A549 (cell line): ENCODE results near the gene CATSPERE. TPM values are rescaled to one million over a fixed set of nuclear protein-coding genes. Genes with fewer than 3 reads are reported as not detected.

Experiments
- ATAC-seq, 2 experiments: fragments of 200-7000 bp in 1 of 2; fragments of >200 bp in 1 of 2; cut with Nextera tagmentation in 1 of 2; cut with Tn5 transposase in 1 of 2; 3 replicates each; pipeline versions ENCODE4 v1.8.0 to v1.9.1; 2018 to 2020; ENCODE audit warnings: mild to moderate bottlenecking in 1 of 2, moderate library complexity in 1 of 2
- CTCF ChIA-PET: fragments of 300-600 bp; sonication (Branson Sonifier 250); formaldehyde crosslinking; extraction: SDS; loops from one replicate; lab custom pipeline; 2021; ENCODE audit warnings: antibody characterized with exemption, inconsistent platforms; lab: Yijun Ruan, JAX
- POLR2A ChIA-PET: fragments of 350-600 bp; formaldehyde crosslinking; extraction: SDS; loops from one replicate; lab custom pipeline; 2021; ENCODE audit warnings: antibody characterized with exemption, inconsistent platforms; lab: Yijun Ruan, JAX
- DNase-seq, 2 experiments: peaks; one replicate each; pipeline versions ENCODE4 v3.0.0 to v3.0.0-alpha.2; 2011 to 2016; ENCODE audit warnings: low read depth in 1 of 2, low spot score in 1 of 2
- FAIRE-seq: peaks from 2 replicates; lab custom pipeline; 2011; peaks lifted over from hg19 to GRCh38; lab: Jason Lieb, UNC
- H3K27ac ChIP-seq, 2 experiments: fragments of >200 bp; sonication (Bioruptor Twin); formaldehyde crosslinking; 3 replicates each; pipeline ENCODE4 v1.5.1; 2016 to 2017
- H3K4me1 ChIP-seq: fragments of >200 bp; sonication (Bioruptor Twin); formaldehyde crosslinking; 3 replicates; pipeline ENCODE4 v1.6.1; 2016
- H3K4me2 ChIP-seq: fragments of >200 bp; sonication (Bioruptor Twin); formaldehyde crosslinking; 3 replicates; pipeline ENCODE4 v1.6.1; 2016
- H3K4me3 ChIP-seq: fragments of >200 bp; sonication (Bioruptor Twin); formaldehyde crosslinking; 3 replicates; pipeline ENCODE4 v1.5.1; 2016
- H3K9me3 ChIP-seq: fragments of >200 bp; sonication (Bioruptor Twin); formaldehyde crosslinking; 3 replicates; pipeline ENCODE4 v1.6.1; 2016
- CBX2 ChIP-seq: fragments of 200-600 bp; sonication (generic); IDR thresholded peaks from 2 replicates; pipeline ENCODE4 v1.6.1; 2016; ENCODE audit warnings: low read depth, mild to moderate bottlenecking, borderline replicate concordance
- CTCF ChIP-seq: fragments of >200 bp; sonication (Bioruptor Twin); formaldehyde crosslinking; IDR thresholded peaks from 3 replicates; pipeline ENCODE4 v1.5.1; 2016
- EHF ChIP-seq: fragments of 250-450 bp; sonication (Bioruptor Pico); IDR thresholded peaks from 2 replicates; pipeline ENCODE4 v1.5.0; 2020; ENCODE audit warnings: mild to moderate bottlenecking
- FOSB ChIP-seq: fragments of 250-450 bp; sonication (Bioruptor Pico); IDR thresholded peaks from 2 replicates; pipeline ENCODE4 v1.5.0; 2020; ENCODE audit warnings: mild to moderate bottlenecking, moderate library complexity
- FOXS1 ChIP-seq: fragments of 250-450 bp; sonication (Bioruptor Pico); IDR thresholded peaks from 2 replicates; pipeline ENCODE4 v1.5.0; 2020; ENCODE audit warnings: mild to moderate bottlenecking, moderate library complexity
- HDAC2 ChIP-seq: fragments of 200-600 bp; sonication (generic); IDR thresholded peaks from 2 replicates; pipeline ENCODE4 v1.6.1; 2016
- HOXA7 ChIP-seq: fragments of 250-450 bp; sonication (Bioruptor Pico); IDR thresholded peaks from 2 replicates; pipeline ENCODE4 v1.5.0; 2020; ENCODE audit warnings: mild to moderate bottlenecking, moderate library complexity
- HOXB13 ChIP-seq: fragments of 250-450 bp; sonication (Bioruptor Pico); IDR thresholded peaks from 2 replicates; pipeline ENCODE4 v1.5.0; 2020; ENCODE audit warnings: low read depth, mild to moderate bottlenecking, moderate library complexity
- JUN ChIP-seq, 2 experiments: fragments of >200 bp; sonication (Bioruptor Twin); formaldehyde crosslinking; IDR thresholded peaks; 2 replicates in 1 of 2; 3 replicates in 1 of 2; pipeline ENCODE4 v1.6.1; 2016 to 2017
- JUNB ChIP-seq: fragments of >200 bp; sonication (Bioruptor Twin); formaldehyde crosslinking; IDR thresholded peaks from 2 replicates; pipeline ENCODE4 v1.6.1; 2016
- KDM1A ChIP-seq: fragments of 200-600 bp; sonication (generic); IDR thresholded peaks from 2 replicates; pipeline ENCODE4 v1.6.1; 2016; ENCODE audit warnings: low read depth, mild to moderate bottlenecking
- KDM5A ChIP-seq: fragments of 200-600 bp; sonication (generic); IDR thresholded peaks from 2 replicates; pipeline ENCODE4 v1.6.1; 2016; ENCODE audit warnings: antibody characterized with exemption, mild to moderate bottlenecking
- MAX ChIP-seq: IDR thresholded peaks from 2 replicates; pipeline ENCODE4 v1.6.1; 2012
- MAZ ChIP-seq: fragments of 150-350 bp; IDR thresholded peaks from 2 replicates; pipeline ENCODE4 v1.6.1; 2014; ENCODE audit warnings: antibody characterized with exemption, low read depth, low read length, borderline replicate concordance
- NFE2L2 ChIP-seq: fragments of 150-350 bp; conservative IDR thresholded peaks from 2 replicates; pipeline ENCODE4 v1.6.1; 2014; ENCODE audit warnings: low read length
- PHF8 ChIP-seq: fragments of 200-600 bp; sonication (generic); IDR thresholded peaks from 2 replicates; pipeline ENCODE4 v1.6.1; 2016; ENCODE audit warnings: low read depth, mild to moderate bottlenecking, antibody characterized with exemption, moderate library complexity, borderline replicate concordance
- RAD21 ChIP-seq, 2 experiments: fragments of >200 bp in 1 of 2; sonication (Bioruptor Twin) in 1 of 2; formaldehyde crosslinking in 1 of 2; IDR thresholded peaks in 1 of 2; conservative IDR thresholded peaks in 1 of 2; 2 replicates in 1 of 2; 3 replicates in 1 of 2; pipeline ENCODE4 v1.6.1; 2012 to 2018; ENCODE audit warnings: inconsistent platforms in 1 of 2
- RNF2 ChIP-seq: fragments of 200-600 bp; sonication (generic); IDR thresholded peaks from 2 replicates; pipeline ENCODE4 v1.6.1; 2016; ENCODE audit warnings: low read depth, mild to moderate bottlenecking, antibody characterized with exemption, moderate library complexity, borderline replicate concordance
- SMC3 ChIP-seq: fragments of >200 bp; sonication (Bioruptor Twin); formaldehyde crosslinking; IDR thresholded peaks from 3 replicates; pipeline ENCODE4 v1.6.1; 2018; ENCODE audit warnings: inconsistent platforms
- TP53 ChIP-seq: fragments of 250-450 bp; sonication (Bioruptor Pico); IDR thresholded peaks from 2 replicates; pipeline ENCODE4 v1.5.0; 2021; ENCODE audit warnings: mild to moderate bottlenecking, moderate library complexity
- ZSCAN20 ChIP-seq: fragments of 250-450 bp; sonication (Bioruptor Pico); IDR thresholded peaks from 2 replicates; pipeline ENCODE4 v1.8.0; 2022; ENCODE audit warnings: mild to moderate bottlenecking, moderate library complexity
- WGBS: methylation state at CpG from one replicate; pipeline ENCODE4 v1.1.6; 2017; ENCODE audit errors: missing lambda C conversion rate; 5-methylcytosine and 5-hydroxymethylcytosine counted together
- polyA plus RNA-seq, 4 experiments: library from polyadenylated mRNA; depleted of rRNA in 3 of 4; stranded (reverse); fragments of >200 nt; fragmentation: RNase III in 1 of 4; extraction: RNeasy Plus Mini Kit Qiagen cat#74134 plus additional on column Dnase treatment in 1 of 4; gene quantifications; 2 replicates in 3 of 4; 3 replicates in 1 of 4; pipeline ENCODE4 v1.2.3, GENCODE V29; 2011 to 2017
- TF ChIP-seq, protein P1 (sequence below): fragments of 200-600 bp; sonication (generic); IDR thresholded peaks from 2 replicates; pipeline ENCODE4 v1.6.1; 2016; ENCODE audit warnings: antibody characterized with exemption, mild to moderate bottlenecking, moderate library complexity
- TF ChIP-seq, protein P2 (sequence below): fragments of 150-350 bp; IDR thresholded peaks from 2 replicates; pipeline ENCODE4 v1.6.1; 2014; ENCODE audit warnings: low read depth, mild to moderate bottlenecking, low read length
- TF ChIP-seq, protein P3 (sequence below): fragments of 250-450 bp; sonication (Bioruptor Pico); IDR thresholded peaks from 2 replicates; pipeline ENCODE4 v1.5.0; 2021; ENCODE audit warnings: mild to moderate bottlenecking, moderate library complexity, borderline replicate concordance
- TF ChIP-seq, protein P4 (sequence below): IDR thresholded peaks from 2 replicates; pipeline ENCODE4 v1.6.1; 2012

The CATSPERE gene
- polyA plus RNA-seq, 2 of the 4 experiments (the other 2 are of a cell fraction), result 0.25 to 0.43 TPM

DNA sequence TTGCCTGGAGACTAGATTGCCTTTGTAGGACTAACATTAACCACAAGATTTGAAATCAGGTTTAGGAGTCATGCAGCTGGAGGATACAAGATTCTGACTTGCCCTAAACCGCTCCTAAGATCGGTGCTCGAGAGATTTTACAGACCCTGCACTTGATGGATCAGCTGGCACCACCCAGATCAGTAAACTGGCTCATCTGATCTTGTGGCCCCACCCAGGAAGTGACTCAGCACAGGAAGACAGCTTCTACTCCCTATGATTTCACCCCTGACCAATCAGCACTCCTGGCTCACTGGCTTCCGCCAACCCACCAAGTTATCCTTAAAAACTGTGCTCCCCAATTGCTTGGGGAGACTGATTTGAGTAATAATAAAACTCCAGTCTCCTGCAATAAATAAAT, 876 bp upstream of the CATSPERE start:
- DNase-seq, result peak in 1 of 2 experiments; percentile 64
- Histone ChIP-seq H3K4me1 (peaks cover 15% of the 10 kb centered on the region), H3K27ac (peak overlapping the region; percentile 84 to 93), H3K4me3 (0 out of 3 replicates have a peak overlapping the region, but pooled peaks have one; percentile 56), H3K9me3 (no peaks in the 10 kb centered on the region), H3K4me2 (peak overlapping the region; percentile 89)
- POLR2A ChIA-PET, result no interaction called here
- CTCF ChIA-PET, result interaction anchor here (1.0 kb wide), 1 partner anchor 117 kb away, joined by 7 read pairs; no protein-coding TSS in a partner anchor
- no peak for ATAC-seq
- no peak for FAIRE-seq
- WGBS, result 97% methylated on average over 4 of the region's 4 CpGs
- TF ChIP-seq, protein P1, sequence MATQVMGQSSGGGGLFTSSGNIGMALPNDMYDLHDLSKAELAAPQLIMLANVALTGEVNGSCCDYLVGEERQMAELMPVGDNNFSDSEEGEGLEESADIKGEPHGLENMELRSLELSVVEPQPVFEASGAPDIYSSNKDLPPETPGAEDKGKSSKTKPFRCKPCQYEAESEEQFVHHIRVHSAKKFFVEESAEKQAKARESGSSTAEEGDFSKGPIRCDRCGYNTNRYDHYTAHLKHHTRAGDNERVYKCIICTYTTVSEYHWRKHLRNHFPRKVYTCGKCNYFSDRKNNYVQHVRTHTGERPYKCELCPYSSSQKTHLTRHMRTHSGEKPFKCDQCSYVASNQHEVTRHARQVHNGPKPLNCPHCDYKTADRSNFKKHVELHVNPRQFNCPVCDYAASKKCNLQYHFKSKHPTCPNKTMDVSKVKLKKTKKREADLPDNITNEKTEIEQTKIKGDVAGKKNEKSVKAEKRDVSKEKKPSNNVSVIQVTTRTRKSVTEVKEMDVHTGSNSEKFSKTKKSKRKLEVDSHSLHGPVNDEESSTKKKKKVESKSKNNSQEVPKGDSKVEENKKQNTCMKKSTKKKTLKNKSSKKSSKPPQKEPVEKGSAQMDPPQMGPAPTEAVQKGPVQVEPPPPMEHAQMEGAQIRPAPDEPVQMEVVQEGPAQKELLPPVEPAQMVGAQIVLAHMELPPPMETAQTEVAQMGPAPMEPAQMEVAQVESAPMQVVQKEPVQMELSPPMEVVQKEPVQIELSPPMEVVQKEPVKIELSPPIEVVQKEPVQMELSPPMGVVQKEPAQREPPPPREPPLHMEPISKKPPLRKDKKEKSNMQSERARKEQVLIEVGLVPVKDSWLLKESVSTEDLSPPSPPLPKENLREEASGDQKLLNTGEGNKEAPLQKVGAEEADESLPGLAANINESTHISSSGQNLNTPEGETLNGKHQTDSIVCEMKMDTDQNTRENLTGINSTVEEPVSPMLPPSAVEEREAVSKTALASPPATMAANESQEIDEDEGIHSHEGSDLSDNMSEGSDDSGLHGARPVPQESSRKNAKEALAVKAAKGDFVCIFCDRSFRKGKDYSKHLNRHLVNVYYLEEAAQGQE, result no peak
- no peak for TF ChIP-seq HOXB13
- TF ChIP-seq FOSB (CRISPR knock-in tag), result no peak
- no peak for TF ChIP-seq ZSCAN20
- no peak for TF ChIP-seq FOXS1 (CRISPR knock-in tag)
- no peak for TF ChIP-seq RNF2
- no peak for TF ChIP-seq CTCF
- no peak for TF ChIP-seq CBX2
- TF ChIP-seq, all 56 proteins: peak for 0

DNA sequence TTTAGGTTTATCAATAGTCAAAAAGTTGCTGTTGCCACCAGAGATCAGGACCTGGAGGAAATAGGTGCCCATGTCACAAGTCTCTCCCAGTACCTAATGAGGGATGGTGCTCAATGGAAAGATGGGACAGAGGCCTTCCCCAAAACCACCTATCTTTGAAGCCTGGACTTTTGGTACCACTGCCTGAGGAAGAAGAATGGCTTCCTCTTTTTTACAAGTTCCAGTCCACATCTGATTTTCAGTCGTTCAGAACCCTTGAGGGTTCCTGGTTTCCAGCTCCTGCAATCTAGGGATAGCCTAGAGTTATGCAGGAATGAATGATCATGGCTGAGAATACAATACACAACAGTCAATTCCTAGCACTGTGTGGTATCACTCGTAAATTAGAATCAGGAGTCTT, 5.7 kb downstream of the CATSPERE start:
- WGBS, result 49% methylated on average over 2 of the region's 2 CpGs
- no peak for FAIRE-seq
- H3K4me1 ChIP-seq, result 0 out of 3 replicates have a peak, but pooled peaks cover 2% of the 10 kb centered on the region
- no peak overlapping the region for H3K27ac ChIP-seq
- H3K4me2 ChIP-seq, result no peak overlapping the region
- POLR2A ChIA-PET, result no interaction called here
- CTCF ChIA-PET, result interaction anchor here (0.7 kb wide), 1 partner anchor 1549 kb away, joined by 3 read pairs; no protein-coding TSS in a partner anchor
- ATAC-seq, result no peak
- H3K4me3 ChIP-seq, result no peak overlapping the region
- H3K9me3 ChIP-seq, result no peaks in the 10 kb centered on the region
- TF ChIP-seq EHF (CRISPR knock-in tag) (no peak), HOXA7 (CRISPR knock-in tag) (no peak), PHF8 (no peak), KDM1A (no peak), MAX (no peak), HDAC2 (no peak), NFE2L2 (no peak), RAD21 (conservative IDR thresholded peaks at IDR 0.05 in 1 of 2, IDR thresholded peaks at IDR 0.05 in 1 of 2) (no peak), RNF2 (no peak), TP53 (CRISPR knock-in tag) (no peak), MAZ (no peak), JUNB (no peak), KDM5A (no peak), SMC3 (no peak), JUN (IDR thresholded peaks at IDR 0.05) (no peak)
- TF ChIP-seq, protein P2, sequence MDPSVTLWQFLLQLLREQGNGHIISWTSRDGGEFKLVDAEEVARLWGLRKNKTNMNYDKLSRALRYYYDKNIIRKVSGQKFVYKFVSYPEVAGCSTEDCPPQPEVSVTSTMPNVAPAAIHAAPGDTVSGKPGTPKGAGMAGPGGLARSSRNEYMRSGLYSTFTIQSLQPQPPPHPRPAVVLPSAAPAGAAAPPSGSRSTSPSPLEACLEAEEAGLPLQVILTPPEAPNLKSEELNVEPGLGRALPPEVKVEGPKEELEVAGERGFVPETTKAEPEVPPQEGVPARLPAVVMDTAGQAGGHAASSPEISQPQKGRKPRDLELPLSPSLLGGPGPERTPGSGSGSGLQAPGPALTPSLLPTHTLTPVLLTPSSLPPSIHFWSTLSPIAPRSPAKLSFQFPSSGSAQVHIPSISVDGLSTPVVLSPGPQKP, result no peak
- TF ChIP-seq, protein P3, sequence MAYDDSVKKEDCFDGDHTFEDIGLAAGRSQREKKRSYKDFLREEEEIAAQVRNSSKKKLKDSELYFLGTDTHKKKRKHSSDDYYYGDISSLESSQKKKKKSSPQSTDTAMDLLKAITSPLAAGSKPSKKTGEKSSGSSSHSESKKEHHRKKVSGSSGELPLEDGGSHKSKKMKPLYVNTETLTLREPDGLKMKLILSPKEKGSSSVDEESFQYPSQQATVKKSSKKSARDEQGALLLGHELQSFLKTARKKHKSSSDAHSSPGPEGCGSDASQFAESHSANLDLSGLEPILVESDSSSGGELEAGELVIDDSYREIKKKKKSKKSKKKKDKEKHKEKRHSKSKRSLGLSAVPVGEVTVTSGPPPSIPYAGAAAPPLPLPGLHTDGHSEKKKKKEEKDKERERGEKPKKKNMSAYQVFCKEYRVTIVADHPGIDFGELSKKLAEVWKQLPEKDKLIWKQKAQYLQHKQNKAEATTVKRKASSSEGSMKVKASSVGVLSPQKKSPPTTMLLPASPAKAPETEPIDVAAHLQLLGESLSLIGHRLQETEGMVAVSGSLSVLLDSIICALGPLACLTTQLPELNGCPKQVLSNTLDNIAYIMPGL (CRISPR knock-in tag), result no peak
- TF ChIP-seq, protein P4, sequence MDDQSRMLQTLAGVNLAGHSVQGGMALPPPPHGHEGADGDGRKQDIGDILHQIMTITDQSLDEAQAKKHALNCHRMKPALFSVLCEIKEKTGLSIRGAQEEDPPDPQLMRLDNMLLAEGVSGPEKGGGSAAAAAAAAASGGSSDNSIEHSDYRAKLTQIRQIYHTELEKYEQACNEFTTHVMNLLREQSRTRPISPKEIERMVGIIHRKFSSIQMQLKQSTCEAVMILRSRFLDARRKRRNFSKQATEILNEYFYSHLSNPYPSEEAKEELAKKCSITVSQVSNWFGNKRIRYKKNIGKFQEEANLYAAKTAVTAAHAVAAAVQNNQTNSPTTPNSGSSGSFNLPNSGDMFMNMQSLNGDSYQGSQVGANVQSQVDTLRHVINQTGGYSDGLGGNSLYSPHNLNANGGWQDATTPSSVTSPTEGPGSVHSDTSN, result no peak
- DNase-seq, result no peak
